IPS-18a (cell line): ENCODE data around the gene TSPAN9.

Experiments
- H3K27ac ChIP-seq: one replicate; pipeline ENCODE4 v1.5.1; 2013; ENCODE audit warnings: low read length
- H3K27me3 ChIP-seq: one replicate; pipeline ENCODE4 v1.6.1; 2013; ENCODE audit warnings: mild to moderate bottlenecking, low read length; ENCODE audit not compliant: control insufficient read depth, insufficient read depth
- H3K36me3 ChIP-seq: one replicate; pipeline ENCODE4 v1.6.1; 2013; ENCODE audit warnings: low read depth, low read length; ENCODE audit not compliant: control insufficient read depth
- H3K4me1 ChIP-seq: one replicate; pipeline ENCODE4 v1.6.1; 2013; ENCODE audit warnings: low read depth, low read length; ENCODE audit not compliant: control insufficient read depth
- H3K4me3 ChIP-seq: one replicate; pipeline ENCODE4 v1.5.1; 2013; ENCODE audit warnings: low read length
- H3K9ac ChIP-seq: one replicate; pipeline ENCODE4 v1.6.1; 2013; ENCODE audit warnings: mild to moderate bottlenecking, low read length, moderate library complexity
- H3K9me3 ChIP-seq: one replicate; pipeline ENCODE4 v1.6.1; 2013; ENCODE audit warnings: low read depth, low read length; ENCODE audit not compliant: control insufficient read depth

The TSPAN9 gene

GRCh38 chr12:3152011-3152511, 74.9 kb downstream of the TSPAN9 start:
- no peaks in the 10 kb centered on the region for H3K27me3 ChIP-seq
- H3K9me3 ChIP-seq, result no peaks in the 10 kb centered on the region
- no peak overlapping the region for H3K4me3 ChIP-seq
- H3K9ac ChIP-seq, result no peak overlapping the region
- no peak overlapping the region for H3K27ac ChIP-seq
- H3K36me3 ChIP-seq, result no peaks in the 10 kb centered on the region
- H3K4me1 ChIP-seq, result peaks cover 33% of the 10 kb centered on the region

GRCh38 chr12:3152892-3153291, 75.7 kb downstream of the TSPAN9 start:
- peaks cover 33% of the 10 kb centered on the region for H3K4me1 ChIP-seq
- no peak overlapping the region for H3K27ac ChIP-seq
- H3K4me3 ChIP-seq, result no peak overlapping the region
- no peaks in the 10 kb centered on the region for H3K9me3 ChIP-seq
- H3K36me3 ChIP-seq, result no peaks in the 10 kb centered on the region
- H3K9ac ChIP-seq, result no peak overlapping the region
- no peaks in the 10 kb centered on the region for H3K27me3 ChIP-seq

- no peaks in the 10 kb centered on the region for H3K27me3 ChIP-seq
- H3K36me3 ChIP-seq, result no peaks in the 10 kb centered on the region
- peaks cover 25% of the 10 kb centered on the region for H3K4me1 ChIP-seq
- H3K4me3 ChIP-seq, result no peak overlapping the region
- H3K9ac ChIP-seq, result no peak overlapping the region
- H3K9me3 ChIP-seq, result no peaks in the 10 kb centered on the region
- H3K27ac ChIP-seq, result no peak overlapping the region
Observed at GRCh38 chr12:3154006-3154405, 76.8 kb downstream of the TSPAN9 start.

GRCh38 chr12:3155702-3156370, 78.7 kb downstream of the TSPAN9 start:
- Histone ChIP-seq H3K4me3 (no peak overlapping the region), H3K27me3 (no peaks in the 10 kb centered on the region), H3K4me1 (peaks cover 20% of the 10 kb centered on the region), H3K36me3 (no peaks in the 10 kb centered on the region), H3K9ac (no peak overlapping the region), H3K9me3 (no peaks in the 10 kb centered on the region), H3K27ac (no peak overlapping the region)

- Histone ChIP-seq H3K4me1 (peaks cover 11% of the 10 kb centered on the region), H3K36me3 (no peaks in the 10 kb centered on the region), H3K27me3 (no peaks in the 10 kb centered on the region), H3K9ac (no peak overlapping the region), H3K4me3 (no peak overlapping the region), H3K27ac (no peak overlapping the region), H3K9me3 (no peaks in the 10 kb centered on the region)
Observed at GRCh38 chr12:3157581-3158323, 80.6 kb downstream of the TSPAN9 start.

- no peak overlapping the region for H3K9ac ChIP-seq
- H3K9me3 ChIP-seq, result no peaks in the 10 kb centered on the region
- H3K4me1 ChIP-seq, result peaks cover 11% of the 10 kb centered on the region
- no peak overlapping the region for H3K4me3 ChIP-seq
- no peaks in the 10 kb centered on the region for H3K27me3 ChIP-seq
- H3K36me3 ChIP-seq, result no peaks in the 10 kb centered on the region
- H3K27ac ChIP-seq, result no peak overlapping the region
Observed at GRCh38 chr12:3158851-3159465, 81.8 kb downstream of the TSPAN9 start.

GRCh38 chr12:3160081-3160480, 82.9 kb downstream of the TSPAN9 start:
- Histone ChIP-seq H3K27ac (no peak overlapping the region), H3K9me3 (no peaks in the 10 kb centered on the region), H3K9ac (no peak overlapping the region), H3K36me3 (no peaks in the 10 kb centered on the region), H3K27me3 (no peaks in the 10 kb centered on the region), H3K4me3 (no peak overlapping the region), H3K4me1 (peaks cover 18% of the 10 kb centered on the region)

- no peak overlapping the region for H3K27ac ChIP-seq
- no peaks in the 10 kb centered on the region for H3K36me3 ChIP-seq
- H3K4me1 ChIP-seq, result peaks cover 12% of the 10 kb centered on the region
- no peaks in the 10 kb centered on the region for H3K9me3 ChIP-seq
- H3K4me3 ChIP-seq, result no peak overlapping the region
- H3K9ac ChIP-seq, result no peak overlapping the region
- no peaks in the 10 kb centered on the region for H3K27me3 ChIP-seq
Observed at GRCh38 chr12:3161861-3162260, 84.7 kb downstream of the TSPAN9 start.

GRCh38 chr12:3164454-3165077, 87.4 kb downstream of the TSPAN9 start:
- peaks cover 24% of the 10 kb centered on the region for H3K4me1 ChIP-seq
- no peak overlapping the region for H3K9ac ChIP-seq
- H3K36me3 ChIP-seq, result no peaks in the 10 kb centered on the region
- no peaks in the 10 kb centered on the region for H3K27me3 ChIP-seq
- no peak overlapping the region for H3K27ac ChIP-seq
- no peaks in the 10 kb centered on the region for H3K9me3 ChIP-seq
- H3K4me3 ChIP-seq, result no peak overlapping the region

- Histone ChIP-seq H3K36me3 (no peaks in the 10 kb centered on the region), H3K4me3 (no peak overlapping the region), H3K27me3 (no peaks in the 10 kb centered on the region), H3K9ac (no peak overlapping the region), H3K9me3 (no peaks in the 10 kb centered on the region), H3K4me1 (peaks cover 24% of the 10 kb centered on the region), H3K27ac (no peak overlapping the region)
Observed at GRCh38 chr12:3165078-3165980, 88.2 kb downstream of the TSPAN9 start.

- Histone ChIP-seq H3K9me3 (no peaks in the 10 kb centered on the region), H3K9ac (no peak overlapping the region), H3K27ac (no peak overlapping the region), H3K4me3 (no peak overlapping the region), H3K27me3 (no peaks in the 10 kb centered on the region), H3K36me3 (no peaks in the 10 kb centered on the region), H3K4me1 (peaks cover 20% of the 10 kb centered on the region)
Observed at GRCh38 chr12:3167636-3168035, 90.5 kb downstream of the TSPAN9 start.
